ENCODE measurements around the gene CYP26B1. TPM values are rescaled to one million over a fixed set of nuclear protein-coding genes. Genes with fewer than 3 reads are reported as not detected.

Gene CYP26B1
- total and polyA plus RNA-seq, 3 donors from 2014 or later, result 31.6 to 86.2 (median 42.1) TPM

DNA sequence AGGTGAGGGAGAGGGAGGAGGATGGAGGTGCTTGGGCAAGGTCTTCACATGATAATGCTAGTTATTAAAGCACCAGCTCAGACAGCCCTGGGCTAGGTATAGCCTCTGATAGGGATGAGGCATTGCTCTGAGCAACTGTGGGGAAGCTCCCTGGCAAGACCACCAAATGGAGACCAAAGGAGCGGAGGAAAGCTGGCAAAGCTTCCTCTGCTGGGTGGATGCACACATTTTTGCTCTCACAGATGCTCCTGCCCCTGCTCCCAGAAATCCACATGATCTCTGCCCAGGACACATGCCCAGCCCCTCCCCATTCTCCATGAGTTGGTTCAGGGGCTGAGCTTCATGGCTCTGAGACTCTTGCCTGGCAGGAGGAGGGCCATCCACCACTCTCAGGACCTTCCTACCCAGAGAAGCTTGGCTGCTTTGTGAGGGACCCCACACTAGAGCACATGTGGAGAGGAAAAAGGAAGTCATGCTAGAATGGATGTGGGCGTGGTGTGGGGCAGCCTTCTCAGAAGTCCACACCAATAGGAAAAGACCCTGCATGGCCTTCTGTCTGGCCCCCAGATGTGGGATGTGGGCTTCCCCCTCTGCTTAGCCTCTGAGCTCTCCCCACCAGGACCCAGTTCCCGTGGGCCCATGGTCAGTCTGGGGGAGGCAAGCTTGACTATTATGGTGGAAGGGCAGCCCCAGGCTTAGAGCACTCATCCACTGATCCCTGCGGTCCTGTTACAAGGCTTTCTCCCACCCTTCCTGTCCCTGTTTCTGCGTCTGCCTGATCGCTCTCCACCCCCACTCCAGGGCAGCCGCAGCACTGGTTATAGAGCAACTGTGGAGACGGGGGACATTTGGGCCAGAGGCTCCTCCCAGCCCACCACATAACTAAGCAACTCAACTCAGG, 10.5 kb upstream of the CYP26B1 start:
- TF ChIP-seq POLR2A (IDR thresholded peaks at IDR 0.05), result no peak
- TF ChIP-seq, protein P1, sequence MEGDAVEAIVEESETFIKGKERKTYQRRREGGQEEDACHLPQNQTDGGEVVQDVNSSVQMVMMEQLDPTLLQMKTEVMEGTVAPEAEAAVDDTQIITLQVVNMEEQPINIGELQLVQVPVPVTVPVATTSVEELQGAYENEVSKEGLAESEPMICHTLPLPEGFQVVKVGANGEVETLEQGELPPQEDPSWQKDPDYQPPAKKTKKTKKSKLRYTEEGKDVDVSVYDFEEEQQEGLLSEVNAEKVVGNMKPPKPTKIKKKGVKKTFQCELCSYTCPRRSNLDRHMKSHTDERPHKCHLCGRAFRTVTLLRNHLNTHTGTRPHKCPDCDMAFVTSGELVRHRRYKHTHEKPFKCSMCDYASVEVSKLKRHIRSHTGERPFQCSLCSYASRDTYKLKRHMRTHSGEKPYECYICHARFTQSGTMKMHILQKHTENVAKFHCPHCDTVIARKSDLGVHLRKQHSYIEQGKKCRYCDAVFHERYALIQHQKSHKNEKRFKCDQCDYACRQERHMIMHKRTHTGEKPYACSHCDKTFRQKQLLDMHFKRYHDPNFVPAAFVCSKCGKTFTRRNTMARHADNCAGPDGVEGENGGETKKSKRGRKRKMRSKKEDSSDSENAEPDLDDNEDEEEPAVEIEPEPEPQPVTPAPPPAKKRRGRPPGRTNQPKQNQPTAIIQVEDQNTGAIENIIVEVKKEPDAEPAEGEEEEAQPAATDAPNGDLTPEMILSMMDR (IDR thresholded peaks at IDR 0.05), result no peak
- WGBS, 2 donors, result 85 to 97% methylated on average over 6 to 8 of the region's 8 CpGs
- intact Hi-C loops (cut with DNase I; ENCODE audit: low total_unique reads), result no loop called here
- no peak overlapping the region for H3K4me3 ChIP-seq
- no peaks in the 10 kb centered on the region for H3K4me1 ChIP-seq
- no peaks in the 10 kb centered on the region for H3K27me3 ChIP-seq
- no peaks in the 10 kb centered on the region for H3K9me3 ChIP-seq
- no peak for DNase-seq
- no peak overlapping the region for H3K27ac ChIP-seq
- no peaks in the 10 kb centered on the region for H3K36me3 ChIP-seq (ENCODE audit: low read depth, missing control alignments)

- 71 to 89% methylated on average over 2 of the region's 2 CpGs for WGBS, 2 donors
- H3K4me3 ChIP-seq, result no peak overlapping the region
- intact Hi-C loops (cut with DNase I; ENCODE audit: low total_unique reads), result no loop called here
- H3K4me1 ChIP-seq, result no peaks in the 10 kb centered on the region
- H3K9me3 ChIP-seq, result no peaks in the 10 kb centered on the region
- no peaks in the 10 kb centered on the region for H3K36me3 ChIP-seq (ENCODE audit: low read depth, missing control alignments)
- H3K27me3 ChIP-seq, result no peaks in the 10 kb centered on the region
- TF ChIP-seq, protein P1 (IDR thresholded peaks at IDR 0.05), result no peak
- no peak for TF ChIP-seq POLR2A (IDR thresholded peaks at IDR 0.05)
- DNase-seq, result no peak
- H3K27ac ChIP-seq, result no peak overlapping the region
Observed at GRCh38 chr2:72156872-72157271, 9.2 kb upstream of the CYP26B1 start.

GRCh38 chr2:72155737-72156136, 8.1 kb upstream of the CYP26B1 start:
- no peak for TF ChIP-seq POLR2A (IDR thresholded peaks at IDR 0.05)
- TF ChIP-seq, protein P1 (IDR thresholded peaks at IDR 0.05), result no peak
- WGBS, 2 donors, result 79 to 94% methylated on average over 5 of the region's 5 CpGs
- no peak for DNase-seq

DNA sequence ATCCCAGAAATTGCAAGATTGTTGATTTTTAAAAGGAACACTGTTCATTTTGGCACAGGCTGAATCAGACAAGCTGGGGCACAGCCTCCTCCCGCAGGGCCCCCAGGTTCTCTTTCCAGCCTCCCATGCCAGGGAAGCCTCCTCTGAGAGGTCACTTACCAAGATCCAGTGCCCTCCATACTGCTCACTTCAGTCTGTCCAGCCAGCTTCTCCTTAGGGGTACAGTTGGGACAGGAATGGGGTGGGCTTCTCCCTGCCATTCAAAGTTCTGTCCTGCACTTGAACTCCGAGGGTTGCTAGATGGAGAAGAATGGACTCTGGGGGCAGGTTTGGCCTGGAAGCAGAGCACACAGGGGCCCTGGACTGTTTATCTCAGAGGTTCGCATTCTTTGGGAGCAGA, 7.5 kb upstream of the CYP26B1 start:
- DNase-seq, result no peak
- Histone ChIP-seq H3K4me3 (no peak overlapping the region), H3K9me3 (no peaks in the 10 kb centered on the region), H3K4me1 (peaks cover under 1% of the 10 kb centered on the region), H3K36me3 (ENCODE audit: low read depth, missing control alignments) (no peaks in the 10 kb centered on the region), H3K27ac (no peak overlapping the region), H3K27me3 (no peaks in the 10 kb centered on the region)
- WGBS, 2 donors, result 86 to 94% methylated on average over 2 to 3 of the region's 3 CpGs
- TF ChIP-seq POLR2A (IDR thresholded peaks at IDR 0.05), result no peak
- intact Hi-C loops (cut with DNase I; ENCODE audit: low total_unique reads), result no loop called here

More at GRCh38 chr2:72155737-72156136, 8.1 kb upstream of the CYP26B1 start:
- Histone ChIP-seq H3K4me3 (no peak overlapping the region), H3K27me3 (no peaks in the 10 kb centered on the region), H3K27ac (no peak overlapping the region), H3K36me3 (ENCODE audit: low read depth, missing control alignments) (no peaks in the 10 kb centered on the region), H3K9me3 (no peaks in the 10 kb centered on the region), H3K4me1 (no peaks in the 10 kb centered on the region)
- intact Hi-C loops (cut with DNase I; ENCODE audit: low total_unique reads), result no loop called here

- Histone ChIP-seq H3K4me3 (no peak overlapping the region), H3K27me3 (no peaks in the 10 kb centered on the region), H3K27ac (no peak overlapping the region), H3K36me3 (ENCODE audit: low read depth, missing control alignments) (no peaks in the 10 kb centered on the region), H3K4me1 (peaks cover 7% of the 10 kb centered on the region), H3K9me3 (no peaks in the 10 kb centered on the region)
- intact Hi-C loops (cut with DNase I; ENCODE audit: low total_unique reads), result loop anchor here (5.0 kb wide), 1 partner anchor 607 kb away; no protein-coding TSS in a partner anchor
- DNase-seq, result no peak
- 87 to 92% methylated on average over 13 to 16 of the region's 16 CpGs for WGBS, 2 donors
- no peak for TF ChIP-seq POLR2A (IDR thresholded peaks at IDR 0.05)
- TF ChIP-seq, protein P1 (IDR thresholded peaks at IDR 0.05), result no peak
Observed at GRCh38 chr2:72154386-72154975, 6.8 kb upstream of the CYP26B1 start.

All from testis (tissue), 3 donors.